A549 (cell line): ENCODE results near the gene OR10H3. TPM values are rescaled to one million over a fixed set of nuclear protein-coding genes. Genes with fewer than 3 reads are reported as not detected.

ENCODE experiments used
- ATAC-seq, 2 experiments: fragments of 200-7000 bp in 1 of 2; fragments of >200 bp in 1 of 2; cut with Nextera tagmentation in 1 of 2; cut with Tn5 transposase in 1 of 2; 3 replicates each; pipeline versions ENCODE4 v1.8.0 to v1.9.1; 2018 to 2020; ENCODE audit warnings: mild to moderate bottlenecking in 1 of 2, moderate library complexity in 1 of 2
- CTCF ChIA-PET: fragments of 300-600 bp; sonication (Branson Sonifier 250); formaldehyde crosslinking; extraction: SDS; loops from one replicate; lab custom pipeline; 2021; ENCODE audit warnings: antibody characterized with exemption, inconsistent platforms; lab: Yijun Ruan, JAX
- POLR2A ChIA-PET: fragments of 350-600 bp; formaldehyde crosslinking; extraction: SDS; loops from one replicate; lab custom pipeline; 2021; ENCODE audit warnings: antibody characterized with exemption, inconsistent platforms; lab: Yijun Ruan, JAX
- DNase-seq, 2 experiments: peaks; one replicate each; pipeline versions ENCODE4 v3.0.0 to v3.0.0-alpha.2; 2011 to 2016; ENCODE audit warnings: low read depth in 1 of 2, low spot score in 1 of 2
- FAIRE-seq: peaks from 2 replicates; lab custom pipeline; 2011; peaks lifted over from hg19 to GRCh38; lab: Jason Lieb, UNC
- H3K27ac ChIP-seq, 2 experiments: fragments of >200 bp; sonication (Bioruptor Twin); formaldehyde crosslinking; 3 replicates each; pipeline ENCODE4 v1.5.1; 2016 to 2017
- H3K4me1 ChIP-seq: fragments of >200 bp; sonication (Bioruptor Twin); formaldehyde crosslinking; 3 replicates; pipeline ENCODE4 v1.6.1; 2016
- H3K4me2 ChIP-seq: fragments of >200 bp; sonication (Bioruptor Twin); formaldehyde crosslinking; 3 replicates; pipeline ENCODE4 v1.6.1; 2016
- H3K4me3 ChIP-seq: fragments of >200 bp; sonication (Bioruptor Twin); formaldehyde crosslinking; 3 replicates; pipeline ENCODE4 v1.5.1; 2016
- H3K9me3 ChIP-seq: fragments of >200 bp; sonication (Bioruptor Twin); formaldehyde crosslinking; 3 replicates; pipeline ENCODE4 v1.6.1; 2016
- CBX2 ChIP-seq: fragments of 200-600 bp; sonication (generic); IDR thresholded peaks from 2 replicates; pipeline ENCODE4 v1.6.1; 2016; ENCODE audit warnings: low read depth, mild to moderate bottlenecking, borderline replicate concordance
- CHD2 ChIP-seq: fragments of 150-350 bp; IDR thresholded peaks from 2 replicates; pipeline ENCODE4 v1.6.1; 2014; ENCODE audit warnings: low read length; ENCODE audit not compliant: partially characterized antibody
- EHF ChIP-seq: fragments of 250-450 bp; sonication (Bioruptor Pico); IDR thresholded peaks from 2 replicates; pipeline ENCODE4 v1.5.0; 2020; ENCODE audit warnings: mild to moderate bottlenecking
- ESRRA ChIP-seq: fragments of 150-350 bp; IDR thresholded peaks from 2 replicates; pipeline ENCODE4 v1.6.1; 2014; ENCODE audit warnings: mild to moderate bottlenecking, low read length, borderline replicate concordance
- FOSB ChIP-seq: fragments of 250-450 bp; sonication (Bioruptor Pico); IDR thresholded peaks from 2 replicates; pipeline ENCODE4 v1.5.0; 2020; ENCODE audit warnings: mild to moderate bottlenecking, moderate library complexity
- HDAC2 ChIP-seq: fragments of 200-600 bp; sonication (generic); IDR thresholded peaks from 2 replicates; pipeline ENCODE4 v1.6.1; 2016
- HOXB5 ChIP-seq: fragments of 250-450 bp; sonication (Bioruptor Pico); IDR thresholded peaks from 2 replicates; pipeline ENCODE4 v1.5.0; 2020; ENCODE audit warnings: mild to moderate bottlenecking, moderate library complexity
- JUNB ChIP-seq: fragments of >200 bp; sonication (Bioruptor Twin); formaldehyde crosslinking; IDR thresholded peaks from 2 replicates; pipeline ENCODE4 v1.6.1; 2016
- KDM1A ChIP-seq: fragments of 200-600 bp; sonication (generic); IDR thresholded peaks from 2 replicates; pipeline ENCODE4 v1.6.1; 2016; ENCODE audit warnings: low read depth, mild to moderate bottlenecking
- MAFK ChIP-seq: fragments of 450-650 bp; IDR thresholded peaks from 2 replicates; pipeline ENCODE4 v1.6.1; 2014; ENCODE audit not compliant: partially characterized antibody
- PHF8 ChIP-seq: fragments of 200-600 bp; sonication (generic); IDR thresholded peaks from 2 replicates; pipeline ENCODE4 v1.6.1; 2016; ENCODE audit warnings: low read depth, mild to moderate bottlenecking, antibody characterized with exemption, moderate library complexity, borderline replicate concordance
- POLR2A ChIP-seq: IDR thresholded peaks from 2 replicates; pipeline ENCODE4 v1.6.1; 2012; ENCODE audit warnings: mild to moderate bottlenecking, low read length
- RAD21 ChIP-seq, 2 experiments: fragments of >200 bp in 1 of 2; sonication (Bioruptor Twin) in 1 of 2; formaldehyde crosslinking in 1 of 2; IDR thresholded peaks in 1 of 2; conservative IDR thresholded peaks in 1 of 2; 2 replicates in 1 of 2; 3 replicates in 1 of 2; pipeline ENCODE4 v1.6.1; 2012 to 2018; ENCODE audit warnings: inconsistent platforms in 1 of 2
- RARB ChIP-seq: fragments of 250-450 bp; sonication (Bioruptor Pico); IDR thresholded peaks from 2 replicates; pipeline ENCODE4 v1.8.0; 2021; ENCODE audit warnings: mild to moderate bottlenecking, moderate library complexity
- TP53 ChIP-seq: fragments of 250-450 bp; sonication (Bioruptor Pico); IDR thresholded peaks from 2 replicates; pipeline ENCODE4 v1.5.0; 2021; ENCODE audit warnings: mild to moderate bottlenecking, moderate library complexity
- WGBS: methylation state at CpG from one replicate; pipeline ENCODE4 v1.1.6; 2017; ENCODE audit errors: missing lambda C conversion rate; 5-methylcytosine and 5-hydroxymethylcytosine counted together
- polyA plus RNA-seq, 4 experiments: library from polyadenylated mRNA; depleted of rRNA in 3 of 4; stranded (reverse); fragments of >200 nt; fragmentation: RNase III in 1 of 4; extraction: RNeasy Plus Mini Kit Qiagen cat#74134 plus additional on column Dnase treatment in 1 of 4; gene quantifications; 2 replicates in 3 of 4; 3 replicates in 1 of 4; pipeline ENCODE4 v1.2.3, GENCODE V29; 2011 to 2017
- TF ChIP-seq, protein P1 (sequence below): fragments of >200 bp; sonication (Bioruptor Twin); formaldehyde crosslinking; IDR thresholded peaks from 3 replicates; pipeline ENCODE4 v1.6.1; 2016
- TF ChIP-seq, protein P2 (sequence below): IDR thresholded peaks from 2 replicates; pipeline ENCODE4 v1.6.1; 2012
- TF ChIP-seq, protein P3 (sequence below): IDR thresholded peaks from 2 replicates; pipeline ENCODE4 v1.6.1; 2012
- TF ChIP-seq, protein P4 (sequence below): fragments of 450-650 bp; IDR thresholded peaks from 2 replicates; pipeline ENCODE4 v1.6.1; 2014; ENCODE audit warnings: antibody characterized with exemption

Gene OR10H3
- polyA plus RNA-seq, 2 of the 4 experiments (the other 2 are of a cell fraction), result not detected

- no peak for TF ChIP-seq KDM1A
- no peak for TF ChIP-seq JUNB
- no peak for TF ChIP-seq PHF8
- TF ChIP-seq, protein P1, sequence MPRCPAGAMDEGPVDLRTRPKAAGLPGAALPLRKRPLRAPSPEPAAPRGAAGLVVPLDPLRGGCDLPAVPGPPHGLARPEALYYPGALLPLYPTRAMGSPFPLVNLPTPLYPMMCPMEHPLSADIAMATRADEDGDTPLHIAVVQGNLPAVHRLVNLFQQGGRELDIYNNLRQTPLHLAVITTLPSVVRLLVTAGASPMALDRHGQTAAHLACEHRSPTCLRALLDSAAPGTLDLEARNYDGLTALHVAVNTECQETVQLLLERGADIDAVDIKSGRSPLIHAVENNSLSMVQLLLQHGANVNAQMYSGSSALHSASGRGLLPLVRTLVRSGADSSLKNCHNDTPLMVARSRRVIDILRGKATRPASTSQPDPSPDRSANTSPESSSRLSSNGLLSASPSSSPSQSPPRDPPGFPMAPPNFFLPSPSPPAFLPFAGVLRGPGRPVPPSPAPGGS, result no peak
- TF ChIP-seq MAFK, result no peak
- TF ChIP-seq, protein P2, sequence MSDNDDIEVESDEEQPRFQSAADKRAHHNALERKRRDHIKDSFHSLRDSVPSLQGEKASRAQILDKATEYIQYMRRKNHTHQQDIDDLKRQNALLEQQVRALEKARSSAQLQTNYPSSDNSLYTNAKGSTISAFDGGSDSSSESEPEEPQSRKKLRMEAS, result no peak
- no peak for TF ChIP-seq RAD21 (conservative IDR thresholded peaks at IDR 0.05 in 1 of 2, IDR thresholded peaks at IDR 0.05 in 1 of 2)
- TF ChIP-seq FOSB (CRISPR knock-in tag), result no peak
- TF ChIP-seq, protein P3, sequence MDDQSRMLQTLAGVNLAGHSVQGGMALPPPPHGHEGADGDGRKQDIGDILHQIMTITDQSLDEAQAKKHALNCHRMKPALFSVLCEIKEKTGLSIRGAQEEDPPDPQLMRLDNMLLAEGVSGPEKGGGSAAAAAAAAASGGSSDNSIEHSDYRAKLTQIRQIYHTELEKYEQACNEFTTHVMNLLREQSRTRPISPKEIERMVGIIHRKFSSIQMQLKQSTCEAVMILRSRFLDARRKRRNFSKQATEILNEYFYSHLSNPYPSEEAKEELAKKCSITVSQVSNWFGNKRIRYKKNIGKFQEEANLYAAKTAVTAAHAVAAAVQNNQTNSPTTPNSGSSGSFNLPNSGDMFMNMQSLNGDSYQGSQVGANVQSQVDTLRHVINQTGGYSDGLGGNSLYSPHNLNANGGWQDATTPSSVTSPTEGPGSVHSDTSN, result no peak
- no peak for TF ChIP-seq TP53 (CRISPR knock-in tag)
- no peak for TF ChIP-seq CBX2
- POLR2A ChIA-PET, result no interaction called here
- Histone ChIP-seq H3K4me2 (no peak overlapping the region), H3K4me3 (no peak overlapping the region), H3K9me3 (no peaks in the 10 kb centered on the region), H3K4me1 (no peaks in the 10 kb centered on the region), H3K27ac (no peak overlapping the region)
- no peak for FAIRE-seq
- no peak for DNase-seq
- CTCF ChIA-PET, result no interaction called here
- 32% methylated on average over 4 of the region's 4 CpGs for WGBS
- ATAC-seq, result no peak
These were observed 38.5 kb downstream of the OR10H3 start for GRCh38 chr19:15776264-15776663.

DNA sequence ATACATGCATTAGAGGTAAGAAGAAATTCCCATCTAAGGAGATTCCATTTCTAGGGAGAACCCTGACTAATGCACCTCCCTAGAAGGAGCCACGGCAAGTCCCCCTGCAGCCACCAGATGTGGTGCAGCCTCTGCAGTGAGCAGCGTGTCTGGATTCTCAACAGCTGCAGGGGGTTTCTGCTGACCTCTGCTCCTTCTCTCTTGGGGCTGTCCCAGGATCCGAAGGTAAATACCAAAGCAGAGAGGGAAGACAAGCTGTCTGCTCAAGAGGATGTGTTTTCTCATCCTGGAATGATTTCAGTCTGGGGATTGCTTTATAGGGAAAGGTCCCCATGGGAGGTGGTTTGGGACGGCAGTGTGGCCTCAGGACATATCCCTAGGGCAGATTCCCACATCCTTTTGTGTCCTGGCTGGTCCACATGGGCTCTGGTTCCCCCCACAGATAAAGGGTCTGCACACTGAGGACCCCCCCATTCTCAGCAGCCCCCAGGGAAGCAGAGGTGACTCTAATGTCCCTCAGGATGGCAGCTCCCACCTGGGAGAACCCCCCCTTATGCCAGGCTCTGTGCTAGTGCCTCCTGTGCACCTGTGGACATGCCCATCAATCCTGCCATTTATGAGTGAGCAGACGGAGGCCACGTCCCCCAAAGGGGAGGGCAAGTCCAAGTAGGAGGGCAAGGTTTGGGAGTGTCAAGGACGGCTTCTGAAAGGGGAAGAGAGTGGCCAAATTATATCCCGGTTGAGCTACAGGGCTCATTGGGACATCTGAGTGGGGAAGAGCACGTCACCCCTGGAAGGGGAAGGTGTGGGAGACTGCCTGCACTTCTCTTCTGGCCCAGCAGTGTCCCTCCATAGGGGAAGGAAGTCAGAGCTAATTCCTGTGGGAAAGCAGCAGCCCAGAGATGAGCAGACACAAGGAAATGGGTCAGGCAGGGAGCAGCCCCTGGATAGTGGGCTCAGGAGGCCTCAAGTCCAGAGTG lies 39.5 kb downstream of the OR10H3 start:
- ATAC-seq, result no peak
- TF ChIP-seq, protein P4, sequence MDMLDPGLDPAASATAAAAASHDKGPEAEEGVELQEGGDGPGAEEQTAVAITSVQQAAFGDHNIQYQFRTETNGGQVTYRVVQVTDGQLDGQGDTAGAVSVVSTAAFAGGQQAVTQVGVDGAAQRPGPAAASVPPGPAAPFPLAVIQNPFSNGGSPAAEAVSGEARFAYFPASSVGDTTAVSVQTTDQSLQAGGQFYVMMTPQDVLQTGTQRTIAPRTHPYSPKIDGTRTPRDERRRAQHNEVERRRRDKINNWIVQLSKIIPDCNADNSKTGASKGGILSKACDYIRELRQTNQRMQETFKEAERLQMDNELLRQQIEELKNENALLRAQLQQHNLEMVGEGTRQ, result no peak
- TF ChIP-seq CHD2 (no peak), RARB (CRISPR knock-in tag) (no peak), EHF (CRISPR knock-in tag) (no peak), HDAC2 (no peak), POLR2A (no peak), HOXB5 (CRISPR knock-in tag) (no peak), ESRRA (no peak)
- TF ChIP-seq, protein P2, result no peak
- TF ChIP-seq, all 56 proteins: peak for 0
- no peak overlapping the region for H3K4me2 ChIP-seq
- CTCF ChIA-PET, result interaction anchor here (0.5 kb wide), 1 partner anchor 496 kb away, joined by 3 read pairs; no protein-coding TSS in a partner anchor
- FAIRE-seq (no peak), DNase-seq (no peak)
- no peak overlapping the region for H3K4me3 ChIP-seq
- no peaks in the 10 kb centered on the region for H3K9me3 ChIP-seq
- POLR2A ChIA-PET, result no interaction called here
- no peaks in the 10 kb centered on the region for H3K4me1 ChIP-seq
- H3K27ac ChIP-seq, result no peak overlapping the region
- WGBS, result 25% methylated on average over 8 of the region's 9 CpGs
